Measurements from ENCODE around the gene CDO1.

GRCh38 chr5:115811406-115811805 lies 5.1 kb downstream of the CDO1 start:
- no peak for TF ChIP-seq POLR2AphosphoS5 (IDR thresholded peaks at IDR 0.05; ENCODE audit: low read depth, low read length)
- TF ChIP-seq TAF1 (IDR thresholded peaks at IDR 0.05; ENCODE audit: low read depth, low read length), result no peak
- no peak for TF ChIP-seq POLR2A (IDR thresholded peaks at IDR 0.05; ENCODE audit: low read depth, low read length)

Measured in GM12891 (cell line).